Measurements from ENCODE around the gene ULK4.

The ULK4 gene

DNA sequence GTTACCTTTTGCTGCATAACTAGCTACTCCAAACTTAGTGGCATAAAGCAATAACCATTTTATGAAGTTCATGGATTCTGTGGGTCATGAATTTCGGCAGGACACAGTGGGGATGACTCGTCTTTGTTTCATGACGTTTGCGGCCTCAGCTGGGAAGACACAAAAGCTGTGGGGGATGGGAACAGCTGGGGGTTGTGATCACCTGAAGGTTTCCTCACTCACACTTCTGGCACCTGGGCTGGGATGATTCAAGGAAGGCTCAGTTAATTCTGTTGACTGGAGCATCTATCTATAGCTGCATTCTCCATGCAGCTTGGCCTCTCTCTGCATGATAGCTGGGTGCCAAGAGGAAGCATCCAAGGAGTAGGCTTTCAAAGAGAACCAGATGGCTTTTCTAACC lies 332.8 kb downstream of the ULK4 start:
- DNase-seq, result no peak

DNA sequence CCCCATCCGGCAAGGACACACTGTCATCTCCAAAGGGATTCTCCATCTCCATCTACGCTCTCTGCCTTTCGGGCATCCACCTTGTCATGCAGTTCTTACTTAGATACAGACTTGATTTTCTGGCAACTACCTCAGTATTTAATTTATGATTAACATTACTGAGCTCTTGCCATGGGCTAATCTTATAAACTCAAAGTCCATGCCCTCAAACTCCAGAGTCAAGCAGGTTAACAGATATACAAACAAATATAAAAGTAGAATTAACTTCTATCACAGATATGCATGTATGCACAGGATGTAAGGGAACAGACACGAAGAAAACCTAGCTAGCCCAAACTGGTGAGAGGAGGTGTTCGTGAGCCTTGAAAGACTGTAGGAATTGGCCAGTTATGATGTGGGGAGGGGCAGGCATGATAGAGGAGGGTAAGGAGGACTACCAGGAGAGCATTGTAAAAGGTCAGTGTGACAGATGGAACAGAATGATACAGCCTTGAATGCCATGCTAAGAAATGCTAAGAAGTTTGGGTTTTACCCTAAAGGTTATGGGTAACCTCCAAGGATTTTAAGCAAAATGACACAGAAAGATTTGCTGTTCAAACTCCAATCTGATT lies 334.3 kb downstream of the ULK4 start:
- no peak for DNase-seq

DNA sequence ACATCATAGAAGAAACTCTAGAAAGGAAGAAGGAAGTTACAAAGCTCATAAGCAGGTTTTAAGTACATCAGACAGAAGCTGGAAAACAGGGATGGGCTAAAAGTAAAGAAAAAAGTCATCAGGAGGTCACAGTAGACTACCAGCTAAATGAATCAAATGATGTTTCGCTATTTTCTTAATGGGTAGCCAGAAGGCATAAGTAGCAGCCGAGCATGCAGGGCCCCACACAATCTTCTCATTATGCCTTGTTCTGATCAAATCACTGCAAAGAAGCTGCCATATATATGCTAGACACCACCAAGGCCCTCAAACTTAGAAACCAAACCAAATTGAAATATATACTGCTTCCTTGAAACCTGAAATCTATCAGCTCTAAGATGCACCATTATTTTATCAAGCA lies 349.1 kb downstream of the ULK4 start:
- no peak for DNase-seq

DNA sequence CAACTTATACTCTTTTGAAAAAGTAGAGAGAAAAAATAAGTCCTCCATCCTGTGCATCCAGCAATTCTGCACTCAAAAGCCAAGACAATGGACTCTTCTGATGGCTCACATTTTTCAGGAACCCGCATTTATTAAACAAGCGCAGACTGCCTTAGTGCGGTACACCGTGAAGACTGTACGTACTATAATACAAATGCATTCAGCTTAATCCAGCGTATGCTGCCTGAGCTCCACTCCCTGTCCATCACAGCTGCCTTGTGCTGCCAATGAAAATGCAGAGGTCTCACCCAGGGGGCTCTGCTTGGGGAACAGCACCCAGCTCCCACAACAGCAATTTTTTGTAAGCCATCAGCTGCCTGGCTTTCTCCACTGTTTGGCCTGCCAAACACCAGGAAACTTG lies 350.9 kb downstream of the ULK4 start:
- no peak for DNase-seq

DNA sequence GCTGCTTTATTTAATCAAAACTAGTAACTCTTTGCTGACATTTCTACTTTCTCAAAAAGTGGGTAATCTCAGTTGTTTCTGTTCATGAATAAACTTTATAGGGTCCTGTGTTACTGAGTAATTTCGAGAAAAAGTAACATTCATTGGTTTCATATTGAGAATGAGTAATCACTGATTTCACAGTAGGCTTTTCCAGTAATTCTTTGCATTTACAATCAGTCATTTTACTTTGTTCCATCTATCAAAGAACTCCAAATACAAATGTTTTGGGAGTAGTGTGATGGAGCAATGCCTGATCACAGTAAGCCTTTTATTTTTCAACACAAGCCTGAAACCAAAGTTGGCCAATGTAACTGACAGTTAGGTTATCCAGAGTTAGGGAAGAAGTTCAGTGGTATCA lies 353.6 kb downstream of the ULK4 start:
- no peak for DNase-seq

DNA sequence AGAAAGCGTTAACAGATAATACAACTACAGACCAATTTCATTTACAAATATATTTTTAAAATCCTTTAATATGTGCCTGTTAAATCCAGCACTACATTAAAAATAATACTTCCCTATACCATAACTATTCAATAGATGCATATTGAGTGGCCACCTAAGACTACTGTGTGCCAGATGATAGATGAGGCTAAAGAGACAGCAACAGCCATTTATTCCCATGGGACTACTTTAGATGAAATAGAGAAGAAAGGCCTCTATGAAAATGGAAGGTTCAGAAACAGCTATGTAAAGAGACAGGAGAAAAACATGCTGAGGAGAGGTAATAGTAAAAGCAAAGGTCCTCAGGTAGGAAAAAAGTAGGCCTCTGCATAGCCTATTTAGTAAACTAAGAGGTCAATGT lies 358.1 kb downstream of the ULK4 start:
- DNase-seq, result no peak

DNA sequence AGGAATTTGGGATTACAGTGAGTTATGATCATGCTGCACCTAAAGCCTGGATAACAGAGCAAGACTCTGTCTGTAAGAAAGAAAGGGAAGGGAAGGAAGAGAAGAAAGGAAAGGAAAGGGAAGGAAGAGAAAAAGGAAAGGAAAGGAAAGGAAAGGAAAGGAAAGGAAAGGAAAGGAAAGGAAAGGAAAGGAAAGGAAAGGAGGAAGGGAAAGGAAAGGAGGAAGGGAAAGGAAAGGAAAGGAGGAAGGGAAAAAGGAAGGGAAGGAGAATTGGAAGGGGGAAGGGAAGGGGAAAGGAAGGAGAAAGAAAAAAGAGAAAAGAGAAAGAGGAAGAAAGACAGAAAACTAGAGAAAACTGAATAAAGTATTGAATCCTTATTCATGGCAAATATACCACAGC lies 359.8 kb downstream of the ULK4 start:
- DNase-seq, result no peak

DNA sequence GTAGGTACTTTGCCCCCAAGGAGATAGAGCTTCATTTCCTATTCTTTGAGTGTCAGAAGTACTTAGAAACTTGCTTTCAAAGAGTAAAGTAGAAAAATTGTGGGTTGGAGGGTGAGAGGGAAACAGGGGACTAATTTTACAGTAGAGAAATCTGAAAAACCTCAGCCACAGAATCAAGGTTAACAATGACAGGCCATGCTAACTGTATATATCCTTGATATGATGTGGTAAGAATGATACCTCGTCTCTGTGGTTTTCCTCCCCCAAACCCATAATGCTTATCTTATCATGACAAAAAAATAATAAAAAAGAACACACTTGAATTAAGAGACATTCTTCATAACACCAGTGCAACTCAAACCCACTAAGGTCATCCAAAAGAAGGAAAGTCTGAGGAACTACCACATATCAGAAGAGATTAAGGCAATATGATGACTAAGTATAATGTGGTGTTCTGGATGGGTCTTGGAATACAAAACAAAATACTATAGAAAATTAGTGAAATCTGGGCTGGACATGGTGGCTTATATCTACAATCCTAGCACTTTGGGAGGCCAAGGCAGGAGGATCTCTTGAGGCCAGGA lies 360.4 kb downstream of the ULK4 start:
- no peak for DNase-seq

DNA sequence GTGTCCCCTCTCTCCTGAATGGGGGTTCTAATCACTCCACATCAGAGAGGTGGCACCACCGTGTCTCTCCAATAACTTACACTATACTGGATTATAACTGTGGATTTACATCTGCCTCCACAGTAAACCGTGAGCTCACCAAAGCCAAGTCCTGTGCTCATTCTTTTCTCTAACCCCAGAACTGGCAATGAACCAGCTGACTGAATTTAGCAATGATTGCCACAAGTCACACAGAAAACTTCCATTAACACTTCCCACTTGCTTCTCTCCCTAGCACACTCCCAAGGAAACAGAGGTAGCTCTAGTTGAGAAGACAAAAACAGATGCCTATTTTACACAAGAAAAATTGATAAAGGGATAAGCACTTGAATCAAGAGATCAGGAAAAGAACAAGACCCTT lies 361.3 kb downstream of the ULK4 start:
- no peak for DNase-seq

DNA sequence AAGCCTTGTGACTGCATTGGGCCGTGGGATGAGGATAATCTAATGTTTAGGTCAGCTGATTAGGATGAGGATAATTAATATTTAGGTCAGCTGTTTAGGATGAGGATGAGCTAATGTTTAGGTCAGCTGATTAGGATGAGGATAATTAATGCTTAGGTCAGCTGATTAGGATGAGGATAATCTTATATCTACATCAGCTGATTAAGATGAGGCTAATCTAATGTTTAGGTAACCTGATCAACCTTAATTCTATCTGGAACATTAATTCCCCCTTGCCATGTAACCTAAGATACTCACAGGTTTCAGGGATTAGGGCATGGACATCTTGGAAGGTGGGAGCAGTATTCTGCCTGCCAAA lies 362.8 kb downstream of the ULK4 start:
- peak; percentile 11 to 74 for DNase-seq

DNA sequence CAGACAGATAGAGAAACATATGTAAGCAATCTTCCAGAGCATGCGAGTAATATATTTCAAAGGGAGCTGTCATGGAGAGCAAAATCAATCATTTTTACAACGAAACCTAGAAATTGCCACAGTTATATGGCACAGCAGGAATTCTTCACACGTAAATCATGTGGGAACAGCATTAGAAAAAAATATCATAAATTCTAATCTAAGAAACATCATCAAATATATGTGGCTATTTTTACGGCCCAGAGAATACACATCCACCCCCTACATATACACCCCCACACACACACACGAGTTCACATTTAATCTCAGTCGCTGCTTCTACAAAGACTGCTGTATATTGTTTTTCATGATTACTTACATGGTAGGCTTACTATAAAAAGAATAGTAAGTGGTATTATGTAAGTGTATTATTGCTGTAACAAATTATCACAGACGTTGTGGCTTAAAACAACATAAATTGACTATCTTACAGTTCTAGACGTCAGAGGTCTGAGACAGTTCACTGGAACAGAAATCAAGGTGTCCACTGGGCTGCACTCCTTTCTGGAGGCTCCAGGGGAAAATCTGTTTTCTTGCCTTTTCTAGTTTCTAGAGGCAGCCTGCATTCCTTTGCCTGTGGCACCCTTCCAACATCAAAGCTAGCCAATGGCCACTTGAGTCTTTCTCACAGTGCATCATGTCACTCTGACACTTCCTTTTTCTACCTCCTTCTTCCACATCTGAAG lies 363.3 kb downstream of the ULK4 start:
- DNase-seq, result no peak

DNA sequence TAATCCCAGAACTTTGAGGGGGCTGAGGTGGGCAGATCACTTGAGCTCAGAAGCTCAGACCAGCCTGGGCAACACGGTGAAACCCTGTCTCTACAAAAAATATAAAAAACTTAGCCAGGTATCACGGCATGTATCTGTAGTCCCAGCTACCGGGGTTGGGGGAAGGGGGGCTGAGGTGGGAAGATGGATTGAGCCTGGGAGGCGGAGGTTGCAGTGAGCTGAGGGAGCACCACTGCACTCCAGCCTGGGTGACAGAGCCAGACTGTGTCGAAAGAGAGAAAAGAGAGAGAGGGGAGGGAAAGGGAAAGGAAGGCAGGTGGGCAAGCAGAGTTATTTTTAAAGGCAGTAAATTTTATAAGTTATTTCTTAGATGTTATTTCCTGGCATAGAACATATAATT lies 368.1 kb downstream of the ULK4 start:
- DNase-seq, result no peak

DNA sequence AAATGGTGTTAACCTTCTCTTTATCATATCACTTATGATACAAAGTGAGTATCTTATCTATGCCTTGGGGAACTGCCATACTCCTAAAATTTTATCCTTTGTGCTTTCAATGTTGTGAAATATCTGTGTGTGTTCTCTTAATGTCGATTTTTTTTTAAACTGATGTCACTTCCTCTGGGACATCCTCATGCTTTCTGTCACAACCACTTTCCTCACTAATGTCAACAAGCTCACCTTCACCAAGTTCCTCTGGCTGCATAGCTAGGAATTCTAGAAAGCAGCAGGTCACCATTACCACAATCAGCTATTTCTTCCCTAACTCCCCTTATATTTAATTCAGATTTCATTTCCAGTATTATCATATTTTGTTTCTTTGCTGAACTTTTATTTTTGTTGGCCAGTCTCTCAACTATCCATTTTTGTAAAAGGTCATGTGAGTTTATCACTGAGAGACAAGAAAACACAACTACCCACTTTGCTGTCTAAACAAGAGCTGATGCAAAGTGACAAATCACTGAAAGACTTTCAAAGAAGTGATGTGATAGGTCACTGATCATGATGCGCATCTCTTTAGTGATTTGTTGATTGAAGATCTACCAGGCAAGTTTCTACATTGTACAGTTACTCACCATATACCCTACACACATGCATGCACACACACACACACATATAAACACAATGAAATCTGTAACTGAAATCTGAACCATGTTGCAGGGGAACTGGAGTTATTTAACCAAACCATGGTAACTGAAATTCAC lies 369.0 kb downstream of the ULK4 start:
- DNase-seq, result no peak

DNA sequence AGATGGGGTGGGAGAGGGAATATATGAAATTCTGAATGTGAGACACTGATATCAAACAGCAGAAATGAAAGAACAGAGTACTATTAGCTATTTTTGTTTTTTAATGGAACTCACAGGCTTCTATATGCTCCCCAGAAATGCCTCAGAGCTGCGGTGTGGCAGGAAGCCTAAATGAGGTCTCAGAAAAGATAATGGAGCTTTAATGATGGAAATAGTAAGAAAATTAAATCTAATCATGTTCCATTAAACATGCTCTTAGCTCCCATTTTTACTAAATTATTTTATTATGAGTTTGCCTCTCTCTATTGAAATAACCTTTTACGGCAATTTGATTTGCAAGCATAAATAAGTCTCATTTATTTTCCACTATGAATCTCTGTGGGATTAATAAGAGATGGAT lies 378.9 kb downstream of the ULK4 start:
- DNase-seq, result no peak

DNA sequence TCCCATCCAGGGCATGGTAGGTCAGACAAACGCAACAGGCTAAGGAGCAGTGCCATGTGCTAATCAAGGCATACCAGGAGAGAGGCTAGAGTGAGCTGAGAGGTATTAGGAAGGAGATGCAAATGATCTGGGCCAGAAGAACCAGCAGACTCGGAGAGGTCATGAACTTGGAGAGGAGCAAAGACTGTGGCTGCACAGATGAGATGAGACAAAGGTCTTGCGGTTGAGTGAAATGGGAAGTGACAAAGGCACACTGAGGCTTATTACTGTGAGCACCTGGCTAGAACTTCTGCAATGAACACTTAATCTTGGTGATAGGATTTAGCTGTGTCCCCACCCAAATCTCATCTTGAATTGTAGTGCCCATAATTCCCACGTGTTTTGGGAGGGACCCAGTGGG lies 380.2 kb downstream of the ULK4 start:
- no peak for DNase-seq

DNA sequence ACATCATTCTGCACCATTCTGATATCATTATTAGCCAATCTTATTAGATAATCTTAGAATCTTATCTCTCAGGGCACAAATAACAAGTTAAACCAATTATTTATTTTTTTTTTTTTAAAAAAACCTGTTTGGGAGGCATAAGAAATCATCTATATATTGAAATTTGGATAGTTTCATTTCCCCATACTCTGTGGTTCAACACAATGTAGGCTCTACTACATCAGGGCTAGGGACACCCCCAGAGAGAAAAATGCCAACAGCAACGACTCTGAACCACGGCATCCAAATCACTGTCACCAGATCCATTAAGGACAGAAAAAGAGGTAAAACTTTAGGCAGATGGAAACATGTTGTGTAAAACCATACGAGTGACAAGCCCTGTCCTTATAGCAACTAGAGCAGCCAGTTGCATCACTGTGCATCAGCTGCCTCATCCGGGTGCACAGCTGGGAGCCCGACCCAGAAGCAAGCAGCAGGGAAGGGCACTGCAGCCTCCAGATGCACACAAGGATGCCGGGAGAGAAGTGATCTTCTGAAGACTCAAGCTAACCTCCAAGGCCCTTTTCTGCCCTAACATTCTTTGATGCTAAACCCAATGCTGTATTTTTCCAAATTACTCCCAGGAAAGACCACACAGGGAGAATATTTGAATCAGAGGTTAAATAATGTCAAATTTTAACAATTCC lies 381.5 kb downstream of the ULK4 start:
- no peak for DNase-seq

DNA sequence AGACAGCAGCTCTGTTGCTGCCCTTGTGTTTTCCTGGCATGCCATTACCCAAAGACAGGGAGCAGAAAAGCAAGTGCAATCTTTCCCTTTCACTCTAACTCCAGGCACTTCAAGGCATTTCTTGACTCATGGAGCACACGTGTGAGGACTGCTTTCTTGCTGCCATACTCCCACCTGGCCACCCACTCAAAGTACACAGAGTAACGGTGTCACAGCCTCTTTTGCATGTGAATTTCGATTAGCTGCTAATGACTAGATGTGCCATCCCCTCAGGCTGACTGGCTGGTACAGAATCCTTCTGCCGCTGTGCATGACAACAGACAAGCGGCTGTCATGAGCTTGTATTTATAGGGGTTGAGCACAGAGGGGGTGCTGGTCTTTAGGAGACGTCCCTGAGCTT lies 382.0 kb downstream of the ULK4 start:
- DNase-seq, result no peak

DNA sequence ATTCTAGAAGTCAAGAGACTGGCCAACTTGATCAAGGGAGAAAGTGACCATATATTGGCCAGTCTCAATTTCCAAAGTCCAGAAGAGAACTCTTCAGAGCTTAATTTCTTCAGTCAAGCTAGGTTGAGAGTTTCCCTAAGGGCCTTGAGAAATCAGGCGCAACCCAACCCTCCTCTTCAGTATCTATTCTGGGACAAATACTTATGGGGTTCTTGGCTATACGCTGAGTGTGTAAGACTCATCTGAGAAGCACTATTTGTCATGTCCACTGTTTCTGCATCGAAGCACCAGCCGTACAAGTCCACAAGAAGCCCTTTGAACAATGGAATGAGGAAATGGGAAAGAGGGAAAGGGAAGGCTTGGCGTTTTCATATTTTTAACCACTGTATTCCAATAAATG lies 383.1 kb downstream of the ULK4 start:
- no peak for DNase-seq

DNA sequence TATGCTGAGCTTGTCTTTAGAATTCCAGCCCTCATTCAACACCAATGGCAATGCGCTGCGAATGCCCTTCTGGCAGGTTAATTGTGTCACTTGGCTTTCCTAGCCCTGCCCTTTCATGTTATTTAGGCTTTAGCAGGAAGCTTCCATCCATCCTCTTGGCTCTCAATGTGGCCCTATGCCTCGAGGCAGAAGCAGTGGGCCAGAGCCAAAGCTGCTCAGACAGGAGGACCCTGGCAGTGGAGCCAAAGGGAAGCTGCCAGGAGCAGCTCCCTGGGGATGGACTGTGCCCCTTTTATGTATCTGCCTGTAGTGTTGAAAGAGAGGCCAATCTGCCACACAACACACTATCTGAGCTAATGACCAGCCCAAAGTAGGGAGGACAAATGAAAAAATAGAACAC lies 386.2 kb downstream of the ULK4 start:
- DNase-seq, result no peak

DNA sequence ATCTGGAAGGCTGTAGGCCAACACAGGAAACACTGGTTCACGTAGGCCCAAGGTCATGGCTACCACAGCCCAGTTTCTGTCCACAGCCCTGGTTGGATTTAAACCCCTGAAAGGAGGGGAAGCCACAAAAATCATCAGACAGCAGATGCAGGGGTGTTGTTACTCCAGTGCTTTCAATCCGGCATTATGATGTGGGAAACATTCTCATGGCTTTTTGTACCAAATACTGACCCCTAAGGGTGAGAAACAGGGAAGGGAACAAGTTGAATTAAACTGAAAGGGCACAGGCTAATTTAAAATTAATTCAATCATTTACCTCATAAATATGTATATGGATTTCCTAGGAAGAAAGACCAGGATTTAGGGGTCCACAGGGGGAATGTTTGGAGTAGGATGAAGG lies 387.0 kb downstream of the ULK4 start:
- DNase-seq, result peak in 1 of 2 experiments; percentile 71

DNA sequence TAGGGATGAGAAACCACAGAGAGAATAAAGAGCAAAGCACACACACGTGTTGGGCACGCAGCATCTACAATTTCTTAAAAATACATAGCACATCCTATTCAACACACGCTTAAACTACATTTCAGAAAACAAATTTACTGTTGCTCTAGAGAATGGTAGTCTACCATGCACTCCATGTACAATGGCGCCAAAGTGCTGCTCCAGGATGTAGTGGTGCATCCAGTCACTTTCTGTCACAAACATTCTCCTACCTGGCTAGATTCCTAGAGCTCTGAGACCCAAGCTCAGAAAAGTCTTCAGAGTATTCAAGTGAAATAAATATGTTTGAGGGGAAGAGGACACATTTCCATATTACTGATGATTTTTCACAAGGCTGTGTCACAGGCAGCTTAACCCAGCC lies 388.3 kb downstream of the ULK4 start:
- no peak for DNase-seq

DNA sequence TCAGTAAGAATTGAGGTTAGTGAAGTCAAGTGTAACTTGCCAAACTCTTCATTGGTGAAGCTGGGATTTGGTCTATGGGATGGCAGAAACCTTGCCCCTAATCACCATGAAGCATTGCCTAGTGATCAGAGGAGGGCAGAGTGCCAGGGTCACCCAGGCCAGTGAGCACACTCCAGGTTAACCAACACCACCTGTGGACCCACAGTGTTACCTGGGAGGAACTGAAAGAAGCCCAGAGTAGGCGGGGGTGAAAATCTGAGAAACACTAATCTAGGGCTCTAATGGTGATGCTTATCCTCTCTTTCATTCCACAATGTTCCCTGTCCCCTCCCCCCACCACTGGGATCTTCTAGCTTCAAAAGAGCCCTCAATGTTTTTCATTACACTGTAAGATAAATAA lies 389.8 kb downstream of the ULK4 start:
- no peak for DNase-seq

DNA sequence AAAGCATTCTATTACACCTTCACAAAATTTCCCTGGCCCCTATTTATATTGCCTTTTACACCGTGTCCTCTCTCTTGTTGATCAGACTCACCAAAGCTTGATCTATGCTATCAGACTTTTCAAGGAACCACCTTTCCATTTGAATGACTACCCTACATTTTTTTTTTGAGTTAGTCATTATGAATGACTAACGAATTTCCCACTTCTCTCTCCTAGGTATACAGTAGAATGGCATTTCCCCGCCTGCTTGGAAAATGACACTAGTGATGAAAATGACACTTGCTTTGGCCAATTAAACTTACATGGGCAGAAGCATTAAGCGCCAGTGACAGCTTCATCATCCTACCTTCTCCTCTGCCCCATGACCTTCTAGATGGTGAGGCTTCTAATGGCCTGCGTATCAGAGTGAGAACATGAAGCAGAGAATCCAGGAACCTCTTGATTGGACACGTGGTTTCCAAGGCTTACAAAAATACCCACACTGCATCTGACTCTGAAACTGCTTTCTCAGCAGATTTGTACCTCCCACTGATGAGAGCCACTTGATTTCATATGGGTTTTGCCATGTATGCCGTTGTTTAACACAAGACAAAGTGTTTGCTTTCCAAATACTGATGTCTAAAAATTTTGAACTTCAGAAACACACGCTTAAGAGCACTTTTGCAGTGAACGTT lies 392.1 kb downstream of the ULK4 start:
- no peak for DNase-seq

Data from NCI-H524 (cell line).